GM18858 (cell line): ENCODE data around the gene SNAPC4.
"Not testable (repeated sequence)": the region's sequence is repeated elsewhere in the genome, so short reads cannot be mapped to it uniquely, and the experiment has no call there.

Experiments
- ATAC-seq: cut with Tn5 transposase; IDR thresholded peaks from one replicate; pipeline ENCODE4 v1.9.1; 2021; ENCODE audit not compliant: unreplicated experiment

SNAPC4 gene

GRCh38 chr9:136410500-136411287 lies 10.7 kb upstream of the SNAPC4 start, which contains the start of the genes ENTR1 and PMPCA:
TSS of gene ENTR1 (minus strand) at chr9:136410614. CDS start at chr9:136410397, 217 bp downstream.
TSS of gene PMPCA (plus strand) at chr9:136410658. CDS start at chr9:136410669, 11 bp downstream.
- peak; percentile 62 for ATAC-seq

GRCh38 chr9:136409557-136410455 lies 9.8 kb upstream of the SNAPC4 start:
- ATAC-seq = peak; percentile 2

GRCh38 chr9:136407911-136408310 lies 7.9 kb upstream of the SNAPC4 start:
- no peak for ATAC-seq

- not testable (repeated sequence) for ATAC-seq
These were observed 7.1 kb upstream of the SNAPC4 start for GRCh38 chr9:136407061-136407460.

GRCh38 chr9:136405904-136406303 lies 5.9 kb upstream of the SNAPC4 start:
- not testable (repeated sequence) for ATAC-seq

GRCh38 chr9:136405481-136405880 lies 5.5 kb upstream of the SNAPC4 start:
- ATAC-seq = no peak

GRCh38 chr9:136404801-136405136 lies 4.8 kb upstream of the SNAPC4 start:
- no peak for ATAC-seq

GRCh38 chr9:136403915-136404800 lies 4.2 kb upstream of the SNAPC4 start:
- no peak for ATAC-seq

- ATAC-seq = no peak
These were observed 3.6 kb upstream of the SNAPC4 start for GRCh38 chr9:136403538-136403914.

GRCh38 chr9:136402067-136402466 lies 2.1 kb upstream of the SNAPC4 start:
- no peak for ATAC-seq

- ATAC-seq = no peak
These were observed 1.4 kb upstream of the SNAPC4 start for GRCh38 chr9:136401173-136401922.

GRCh38 chr9:136399176-136400037 lies 563 bp downstream of the SNAPC4 start:
- peak; percentile 5 for ATAC-seq

GRCh38 chr9:136398286-136398685 lies 1.7 kb downstream of the SNAPC4 start:
- ATAC-seq = no peak

- ATAC-seq = no peak
These were observed 2.3 kb downstream of the SNAPC4 start for GRCh38 chr9:136397643-136398042.

- no peak for ATAC-seq
These were observed 3.8 kb downstream of the SNAPC4 start for GRCh38 chr9:136396219-136396515.

- ATAC-seq = no peak
These were observed 4.4 kb downstream of the SNAPC4 start for GRCh38 chr9:136395345-136396218.

GRCh38 chr9:136395020-136395340 lies 5.0 kb downstream of the SNAPC4 start:
- ATAC-seq = no peak

- ATAC-seq = no peak
These were observed 5.5 kb downstream of the SNAPC4 start for GRCh38 chr9:136394312-136395019.
